Bronchial epithelial cell (primary cell): ENCODE measurements around the gene ARID2. TPM values are rescaled to one million over a fixed set of nuclear protein-coding genes. Genes with fewer than 3 reads are reported as not detected.

ENCODE experiments used
- DNase-seq: peaks from one replicate; pipeline ENCODE4 v3.0.0-alpha.2; 2010; ENCODE audit warnings: low read depth
- FAIRE-seq: peaks from 2 replicates; lab custom pipeline; 2011; peaks lifted over from hg19 to GRCh38; lab: Jason Lieb, UNC
- H3K27me3 ChIP-seq: 2 replicates; pipeline ENCODE4 v1.5.1; 2011; ENCODE audit warnings: low read length; ENCODE audit not compliant: control insufficient read depth, insufficient read depth
- H3K36me3 ChIP-seq: 2 replicates; pipeline ENCODE4 v1.5.1; 2011; ENCODE audit warnings: low read length; ENCODE audit not compliant: control insufficient read depth, insufficient read depth
- H3K4me3 ChIP-seq: 2 replicates; pipeline ENCODE4 v1.5.1; 2011; ENCODE audit warnings: mild to moderate bottlenecking, low read depth, low read length, control low read depth
- total RNA-seq: library from RNA; depleted of rRNA; stranded (reverse); fragments of >200 nt; gene quantifications from 2 replicates; pipeline ENCODE4 v1.2.1, GENCODE V29; 2014
- TF ChIP-seq, protein P1 (sequence below): IDR thresholded peaks from 2 replicates; pipeline ENCODE4 v1.5.1; 2011; ENCODE audit warnings: mild to moderate bottlenecking, moderate library complexity, low read length, control low read depth, inconsistent platforms; ENCODE audit not compliant: insufficient read depth, severe bottlenecking

Gene ARID2
- total RNA-seq, 1 donor from 2014 or later: 14.2 TPM

GRCh38 chr12:45732250-45732649, 2.7 kb downstream of the ARID2 start:
- TF ChIP-seq, protein P1, sequence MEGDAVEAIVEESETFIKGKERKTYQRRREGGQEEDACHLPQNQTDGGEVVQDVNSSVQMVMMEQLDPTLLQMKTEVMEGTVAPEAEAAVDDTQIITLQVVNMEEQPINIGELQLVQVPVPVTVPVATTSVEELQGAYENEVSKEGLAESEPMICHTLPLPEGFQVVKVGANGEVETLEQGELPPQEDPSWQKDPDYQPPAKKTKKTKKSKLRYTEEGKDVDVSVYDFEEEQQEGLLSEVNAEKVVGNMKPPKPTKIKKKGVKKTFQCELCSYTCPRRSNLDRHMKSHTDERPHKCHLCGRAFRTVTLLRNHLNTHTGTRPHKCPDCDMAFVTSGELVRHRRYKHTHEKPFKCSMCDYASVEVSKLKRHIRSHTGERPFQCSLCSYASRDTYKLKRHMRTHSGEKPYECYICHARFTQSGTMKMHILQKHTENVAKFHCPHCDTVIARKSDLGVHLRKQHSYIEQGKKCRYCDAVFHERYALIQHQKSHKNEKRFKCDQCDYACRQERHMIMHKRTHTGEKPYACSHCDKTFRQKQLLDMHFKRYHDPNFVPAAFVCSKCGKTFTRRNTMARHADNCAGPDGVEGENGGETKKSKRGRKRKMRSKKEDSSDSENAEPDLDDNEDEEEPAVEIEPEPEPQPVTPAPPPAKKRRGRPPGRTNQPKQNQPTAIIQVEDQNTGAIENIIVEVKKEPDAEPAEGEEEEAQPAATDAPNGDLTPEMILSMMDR: no peak
- DNase-seq (peak; percentile 59), FAIRE-seq (no peak)
- Histone ChIP-seq H3K36me3 (no peaks in the 10 kb centered on the region), H3K4me3 (peak overlapping the region; percentile 14), H3K27me3 (no peaks in the 10 kb centered on the region)

DNA sequence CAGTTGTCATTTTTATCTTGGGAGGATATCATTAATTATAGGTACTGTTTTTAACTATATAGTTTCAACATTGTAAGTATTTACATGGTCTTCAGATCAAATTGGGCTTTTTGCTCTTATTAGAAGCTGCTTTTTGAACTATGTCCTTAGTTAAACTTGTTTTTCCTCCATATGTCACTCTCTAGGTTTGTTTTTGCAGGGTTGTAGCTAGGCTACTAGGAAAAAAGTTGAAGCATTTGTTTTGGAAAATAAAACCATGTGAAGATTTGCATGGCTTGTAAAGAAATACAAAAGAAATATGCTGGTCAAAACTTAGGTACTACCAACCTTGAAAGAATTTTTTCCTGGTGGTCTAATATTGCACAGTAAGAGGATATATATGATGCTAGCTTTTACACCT, 3.4 kb downstream of the ARID2 start:
- H3K27me3 ChIP-seq: no peaks in the 10 kb centered on the region
- FAIRE-seq (no peak), DNase-seq (no peak)
- TF ChIP-seq, protein P1: no peak
- H3K4me3 ChIP-seq: no peak overlapping the region
- no peaks in the 10 kb centered on the region for H3K36me3 ChIP-seq

- TF ChIP-seq, protein P1: no peak
- DNase-seq: no peak
- no peak for FAIRE-seq
- Histone ChIP-seq H3K36me3 (no peaks in the 10 kb centered on the region), H3K4me3 (no peak overlapping the region), H3K27me3 (no peaks in the 10 kb centered on the region)
Observed at GRCh38 chr12:45737638-45738037, 8.1 kb downstream of the ARID2 start.

- TF ChIP-seq, protein P1: no peak
- H3K27me3 ChIP-seq: no peaks in the 10 kb centered on the region
- no peak overlapping the region for H3K4me3 ChIP-seq
- no peak for DNase-seq
- H3K36me3 ChIP-seq: no peaks in the 10 kb centered on the region
- no peak for FAIRE-seq
Observed at GRCh38 chr12:45742590-45742989, 13.1 kb downstream of the ARID2 start.

- no peaks in the 10 kb centered on the region for H3K36me3 ChIP-seq
- H3K4me3 ChIP-seq: no peak overlapping the region
- TF ChIP-seq, protein P1: no peak
- FAIRE-seq (no peak), DNase-seq (peak; percentile 42)
- H3K27me3 ChIP-seq: no peaks in the 10 kb centered on the region
Observed at GRCh38 chr12:45743247-45743646, 13.7 kb downstream of the ARID2 start.

- no peaks in the 10 kb centered on the region for H3K36me3 ChIP-seq
- FAIRE-seq (no peak), DNase-seq (peak; percentile 47)
- H3K4me3 ChIP-seq: no peak overlapping the region
- H3K27me3 ChIP-seq: no peaks in the 10 kb centered on the region
- TF ChIP-seq, protein P1: peak; percentile 12
Observed at GRCh38 chr12:45745861-45746277, 16.4 kb downstream of the ARID2 start.
